Frontal cortex (tissue), 4 donors: ENCODE measurements around the gene RNU1-3. TPM values are rescaled to one million over a fixed set of nuclear protein-coding genes. Genes with fewer than 3 reads are reported as not detected.
A peak's percentile ranks its signal among the peaks of the same experiment; 100 is the strongest.
"Not testable (repeated sequence)": the region's sequence is repeated elsewhere in the genome, so short reads cannot be mapped to it uniquely, and the experiment has no call there.

ENCODE experiments used
- DNase-seq, 2 donors: peaks; one replicate each; pipeline ENCODE4 v3.0.0; 2012; ENCODE audit warnings: low spot score in 2 of 2
- FAIRE-seq: peaks from 2 replicates; lab custom pipeline; 2012; peaks lifted over from hg19 to GRCh38; lab: Jason Lieb, UNC
- small RNA-seq: library from RNA; depleted of rRNA; stranded (forward); fragments of <200 nt; gene quantifications from one replicate; pipeline ENCODE3, GENCODE V24; 2014
- total RNA-seq: library from RNA; depleted of rRNA; stranded (reverse); fragments of >200 nt; gene quantifications from one replicate; pipeline ENCODE4 v1.2.3, GENCODE V29; 2014
- donor health status: control.
- donor health status: control.
- donor health status: control.

RNU1-3 gene
- total RNA-seq, 1 donor from 2014 or later = under 0.01 TPM

- FAIRE-seq (no peak), DNase-seq (peak in 1 of 2 donors; percentile 54)
Observed at GRCh38 chr1:16625497-16626408, 41.0 kb downstream of the RNU1-3 start.

DNA sequence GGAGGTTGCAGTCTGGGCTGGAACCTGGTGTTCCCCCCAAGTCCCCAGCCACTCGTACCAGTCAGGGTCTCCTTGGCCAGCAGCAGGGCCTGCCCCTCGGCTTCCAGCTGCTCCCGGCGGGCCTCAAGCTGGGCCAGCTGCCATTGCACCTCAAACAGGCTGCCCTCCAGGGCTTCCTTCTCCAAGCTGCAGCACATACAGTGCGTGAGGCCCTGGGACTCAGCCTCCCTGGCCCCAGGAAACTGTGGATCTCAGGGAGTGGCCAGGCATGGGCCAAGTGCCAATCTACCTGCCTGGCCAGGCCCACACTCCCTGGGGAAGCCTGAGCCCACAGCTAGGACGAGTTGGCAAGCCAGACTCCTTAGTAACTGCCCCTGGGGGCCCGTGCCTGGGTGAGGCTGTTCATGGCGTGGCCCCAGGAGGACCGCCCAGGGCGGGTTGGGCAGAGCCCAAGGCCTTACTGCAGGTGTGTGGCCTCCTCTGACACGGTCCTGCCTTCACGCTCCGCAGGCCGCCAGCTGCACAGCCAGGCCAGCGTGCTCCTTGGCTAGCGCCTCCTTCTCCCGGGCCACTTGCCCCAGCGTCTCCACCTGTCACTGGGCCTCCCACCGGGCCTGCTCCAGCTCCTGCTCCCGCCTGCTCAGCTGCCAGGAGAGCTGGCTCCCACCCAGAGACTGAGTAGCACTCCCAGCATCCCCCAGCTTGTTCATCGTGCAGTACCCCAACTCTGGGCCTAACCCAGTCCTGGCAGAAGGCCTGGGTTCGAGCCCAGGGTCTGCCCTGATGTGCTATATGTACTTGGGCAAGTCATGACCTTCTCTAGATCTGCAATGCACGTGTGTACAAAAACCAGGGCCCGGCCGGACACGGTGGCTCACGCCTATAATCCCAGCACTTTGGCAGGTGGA lies 42.7 kb downstream of the RNU1-3 start:
- DNase-seq = peak; percentile 42 to 49
- FAIRE-seq = not testable (repeated sequence)

GRCh38 chr1:16623337-16623736 lies 43.4 kb downstream of the RNU1-3 start:
- FAIRE-seq = not testable (repeated sequence)

DNA sequence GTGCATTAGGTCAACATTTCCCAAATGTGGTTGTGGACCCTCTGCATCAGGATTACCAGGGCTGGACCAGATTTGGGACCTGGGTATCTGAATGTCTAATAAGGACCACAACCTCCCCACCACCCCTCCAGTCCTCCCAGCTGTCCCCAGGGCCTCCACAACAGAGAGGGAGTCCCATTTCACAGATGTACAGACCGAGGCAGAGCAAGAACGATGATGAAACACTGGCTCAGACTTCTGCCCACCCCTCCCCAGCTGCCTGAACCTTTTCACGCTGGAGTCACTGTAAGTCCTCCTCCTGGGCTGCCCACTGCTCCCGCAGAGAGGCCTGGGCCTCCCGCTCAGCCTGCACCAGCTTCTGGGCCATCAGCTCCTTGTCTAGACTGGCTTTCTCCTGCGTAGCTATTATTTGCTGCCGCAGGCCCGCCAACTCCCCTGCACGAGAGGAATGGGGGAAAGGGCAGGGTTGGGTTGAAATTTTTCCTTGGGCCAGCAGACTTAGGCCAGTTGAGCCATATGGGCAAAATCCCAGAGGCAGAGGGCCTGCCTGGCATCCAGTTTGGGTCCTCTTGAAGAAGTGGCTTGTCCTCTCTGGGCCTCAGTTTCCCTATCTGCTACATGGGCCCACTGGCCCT lies 45.0 kb downstream of the RNU1-3 start:
- FAIRE-seq = not testable (repeated sequence)
- DNase-seq = peak in 1 of 2 donors; percentile 41

More at GRCh38 chr1:16623337-16623736, 43.4 kb downstream of the RNU1-3 start:
- DNase-seq = peak in 1 of 2 donors; percentile 38

GRCh38 chr1:16621300-16621658 lies 45.5 kb downstream of the RNU1-3 start:
- DNase-seq = no peak
- FAIRE-seq = no peak

GRCh38 chr1:16619803-16620501 lies 46.8 kb downstream of the RNU1-3 start:
- DNase-seq, FAIRE-seq: not testable (repeated sequence)

- no peak for FAIRE-seq
- peak in 1 of 2 donors; percentile 57 for DNase-seq
Observed at GRCh38 chr1:16618719-16619118, 48.0 kb downstream of the RNU1-3 start.

- peak; percentile 44 to 51 for DNase-seq
- no peak for FAIRE-seq
Observed at GRCh38 chr1:16617778-16618580, 48.8 kb downstream of the RNU1-3 start.

DNA sequence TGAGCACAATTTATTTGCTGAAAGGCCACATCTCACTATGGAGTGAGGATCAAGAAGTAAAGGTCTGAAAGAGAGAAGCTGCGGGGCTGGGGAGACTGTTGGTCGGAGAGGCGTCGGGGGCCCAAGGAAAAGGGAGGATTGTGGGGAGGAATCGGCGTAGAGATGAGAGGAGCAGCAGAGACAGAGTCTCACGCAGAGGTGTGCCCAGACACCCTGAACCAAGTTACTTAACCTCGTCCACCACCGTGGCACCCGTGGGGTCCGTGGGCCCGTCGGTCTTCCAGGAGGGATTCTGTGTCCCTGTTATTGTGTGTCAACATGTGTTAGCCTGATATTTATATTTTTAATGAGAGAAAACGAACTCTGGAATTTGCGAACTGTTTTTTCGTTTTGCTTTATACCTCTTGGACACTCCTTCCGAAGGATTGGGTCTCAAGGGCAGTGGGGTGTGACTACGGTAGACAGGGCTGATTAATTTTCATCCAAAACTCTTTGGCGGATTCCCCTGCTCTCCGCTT lies 49.6 kb downstream of the RNU1-3 start:
- no peak for FAIRE-seq
- peak; percentile 39 to 53 for DNase-seq

Small RNA genes lying within 50 kb of the gene (small RNA-seq; reads per million reads assigned to genes)
- gene RNU1-3 = not detected

Other genes starting within 250 kb of the RNU1-3 start
- gene SPATA21, start 229.5 kb downstream of the RNU1-3 start, total RNA-seq = not detected
- 20.8 TPM for gene NECAP2, start 226.2 kb downstream of the RNU1-3 start, total RNA-seq
- under 0.01 TPM for gene RNU1-1, start 152.7 kb downstream of the RNU1-3 start, total RNA-seq
- 67.3 TPM for gene NBPF1, start 53.4 kb downstream of the RNU1-3 start, total RNA-seq
- under 0.01 TPM for gene RNU1-4, start 73.6 kb upstream of the RNU1-3 start, total RNA-seq
- gene RNU1-2, start 229.0 kb upstream of the RNU1-3 start, total RNA-seq = under 0.01 TPM